Measurements from ENCODE around the gene SH3BP5.

The SH3BP5 gene

GRCh38 chr3:15339786-15340215 is 7.4 kb upstream of the SH3BP5 start:
- no peak overlapping the region for H3K4me3 ChIP-seq (ENCODE audit: low read depth, low read length)
- no peak for TF ChIP-seq CTCF (conservative IDR thresholded peaks at IDR 0.05; ENCODE audit: low read depth, low read length)
- DNase-seq (ENCODE audit: low read depth) = peak; percentile 73

GRCh38 chr3:15339001-15339400 is 6.6 kb upstream of the SH3BP5 start:
- no peak for TF ChIP-seq CTCF (conservative IDR thresholded peaks at IDR 0.05; ENCODE audit: low read depth, low read length)
- no peak for DNase-seq (ENCODE audit: low read depth)
- H3K4me3 ChIP-seq (ENCODE audit: low read depth, low read length) = no peak overlapping the region

- DNase-seq (ENCODE audit: low read depth) = no peak
- no peak for TF ChIP-seq CTCF (conservative IDR thresholded peaks at IDR 0.05; ENCODE audit: low read depth, low read length)
- no peak overlapping the region for H3K4me3 ChIP-seq (ENCODE audit: low read depth, low read length)
Observed at GRCh38 chr3:15337963-15338362, 5.6 kb upstream of the SH3BP5 start.

GRCh38 chr3:15336057-15336456 is 3.7 kb upstream of the SH3BP5 start:
- H3K4me3 ChIP-seq (ENCODE audit: low read depth, low read length) = no peak overlapping the region
- DNase-seq (ENCODE audit: low read depth) = no peak
- no peak for TF ChIP-seq CTCF (conservative IDR thresholded peaks at IDR 0.05; ENCODE audit: low read depth, low read length)

GRCh38 chr3:15333956-15334263 is 1.5 kb upstream of the SH3BP5 start:
- DNase-seq (ENCODE audit: low read depth) = no peak
- no peak overlapping the region for H3K4me3 ChIP-seq (ENCODE audit: low read depth, low read length)
- no peak for TF ChIP-seq CTCF (conservative IDR thresholded peaks at IDR 0.05; ENCODE audit: low read depth, low read length)

- TF ChIP-seq CTCF (conservative IDR thresholded peaks at IDR 0.05; ENCODE audit: low read depth, low read length) = no peak
- H3K4me3 ChIP-seq (ENCODE audit: low read depth, low read length) = peak overlapping the region; percentile 95
- DNase-seq (ENCODE audit: low read depth) = no peak
Observed at GRCh38 chr3:15333099-15333955, 941 bp upstream of the SH3BP5 start.
